A549 (cell line): Measurements from ENCODE around the gene TFAP2E. TPM values are rescaled to one million over a fixed set of nuclear protein-coding genes. Genes with fewer than 3 reads are reported as not detected.

Experiments
- ATAC-seq, 2 experiments: fragments of 200-7000 bp in 1 of 2; fragments of >200 bp in 1 of 2; cut with Nextera tagmentation in 1 of 2; cut with Tn5 transposase in 1 of 2; 3 replicates each; pipeline versions ENCODE4 v1.8.0 to v1.9.1; 2018 to 2020; ENCODE audit warnings: mild to moderate bottlenecking in 1 of 2, moderate library complexity in 1 of 2
- CTCF ChIA-PET: fragments of 300-600 bp; sonication (Branson Sonifier 250); formaldehyde crosslinking; extraction: SDS; loops from one replicate; lab custom pipeline; 2021; ENCODE audit warnings: antibody characterized with exemption, inconsistent platforms; lab: Yijun Ruan, JAX
- POLR2A ChIA-PET: fragments of 350-600 bp; formaldehyde crosslinking; extraction: SDS; loops from one replicate; lab custom pipeline; 2021; ENCODE audit warnings: antibody characterized with exemption, inconsistent platforms; lab: Yijun Ruan, JAX
- DNase-seq, 2 experiments: peaks; one replicate each; pipeline versions ENCODE4 v3.0.0 to v3.0.0-alpha.2; 2011 to 2016; ENCODE audit warnings: low read depth in 1 of 2, low spot score in 1 of 2
- FAIRE-seq: peaks from 2 replicates; lab custom pipeline; 2011; peaks lifted over from hg19 to GRCh38; lab: Jason Lieb, UNC
- H3K27ac ChIP-seq, 2 experiments: fragments of >200 bp; sonication (Bioruptor Twin); formaldehyde crosslinking; 3 replicates each; pipeline ENCODE4 v1.5.1; 2016 to 2017
- H3K4me1 ChIP-seq: fragments of >200 bp; sonication (Bioruptor Twin); formaldehyde crosslinking; 3 replicates; pipeline ENCODE4 v1.6.1; 2016
- H3K4me2 ChIP-seq: fragments of >200 bp; sonication (Bioruptor Twin); formaldehyde crosslinking; 3 replicates; pipeline ENCODE4 v1.6.1; 2016
- H3K4me3 ChIP-seq: fragments of >200 bp; sonication (Bioruptor Twin); formaldehyde crosslinking; 3 replicates; pipeline ENCODE4 v1.5.1; 2016
- H3K9me3 ChIP-seq: fragments of >200 bp; sonication (Bioruptor Twin); formaldehyde crosslinking; 3 replicates; pipeline ENCODE4 v1.6.1; 2016
- CBX2 ChIP-seq: fragments of 200-600 bp; sonication (generic); IDR thresholded peaks from 2 replicates; pipeline ENCODE4 v1.6.1; 2016; ENCODE audit warnings: low read depth, mild to moderate bottlenecking, borderline replicate concordance
- CEBPB ChIP-seq, 2 experiments: fragments of >200 bp in 1 of 2; sonication (Bioruptor Twin) in 1 of 2; formaldehyde crosslinking in 1 of 2; IDR thresholded peaks; 2 replicates each; pipeline ENCODE4 v1.6.1; 2012 to 2016
- CHD2 ChIP-seq: fragments of 150-350 bp; IDR thresholded peaks from 2 replicates; pipeline ENCODE4 v1.6.1; 2014; ENCODE audit warnings: low read length; ENCODE audit not compliant: partially characterized antibody
- EHMT2 ChIP-seq: fragments of 200-600 bp; sonication (generic); IDR thresholded peaks from 2 replicates; pipeline ENCODE4 v1.6.1; 2016; ENCODE audit warnings: antibody characterized with exemption, low read depth, mild to moderate bottlenecking, moderate library complexity
- EP300 ChIP-seq, 2 experiments: fragments of >200 bp; sonication (Bioruptor Twin); formaldehyde crosslinking; IDR thresholded peaks; 2 replicates in 1 of 2; 3 replicates in 1 of 2; pipeline ENCODE4 v1.6.1; 2016 to 2017
- ESRRA ChIP-seq: fragments of 150-350 bp; IDR thresholded peaks from 2 replicates; pipeline ENCODE4 v1.6.1; 2014; ENCODE audit warnings: mild to moderate bottlenecking, low read length, borderline replicate concordance
- FOSB ChIP-seq: fragments of 250-450 bp; sonication (Bioruptor Pico); IDR thresholded peaks from 2 replicates; pipeline ENCODE4 v1.5.0; 2020; ENCODE audit warnings: mild to moderate bottlenecking, moderate library complexity
- HOXA7 ChIP-seq: fragments of 250-450 bp; sonication (Bioruptor Pico); IDR thresholded peaks from 2 replicates; pipeline ENCODE4 v1.5.0; 2020; ENCODE audit warnings: mild to moderate bottlenecking, moderate library complexity
- JUN ChIP-seq, 2 experiments: fragments of >200 bp; sonication (Bioruptor Twin); formaldehyde crosslinking; IDR thresholded peaks; 2 replicates in 1 of 2; 3 replicates in 1 of 2; pipeline ENCODE4 v1.6.1; 2016 to 2017
- KDM5A ChIP-seq: fragments of 200-600 bp; sonication (generic); IDR thresholded peaks from 2 replicates; pipeline ENCODE4 v1.6.1; 2016; ENCODE audit warnings: antibody characterized with exemption, mild to moderate bottlenecking
- MAFK ChIP-seq: fragments of 450-650 bp; IDR thresholded peaks from 2 replicates; pipeline ENCODE4 v1.6.1; 2014; ENCODE audit not compliant: partially characterized antibody
- MAZ ChIP-seq: fragments of 150-350 bp; IDR thresholded peaks from 2 replicates; pipeline ENCODE4 v1.6.1; 2014; ENCODE audit warnings: antibody characterized with exemption, low read depth, low read length, borderline replicate concordance
- NFE2L2 ChIP-seq: fragments of 150-350 bp; conservative IDR thresholded peaks from 2 replicates; pipeline ENCODE4 v1.6.1; 2014; ENCODE audit warnings: low read length
- RAD21 ChIP-seq, 2 experiments: fragments of >200 bp in 1 of 2; sonication (Bioruptor Twin) in 1 of 2; formaldehyde crosslinking in 1 of 2; IDR thresholded peaks in 1 of 2; conservative IDR thresholded peaks in 1 of 2; 2 replicates in 1 of 2; 3 replicates in 1 of 2; pipeline ENCODE4 v1.6.1; 2012 to 2018; ENCODE audit warnings: inconsistent platforms in 1 of 2
- RCOR1 ChIP-seq: fragments of 150-350 bp; IDR thresholded peaks from 2 replicates; pipeline ENCODE4 v1.6.1; 2014; ENCODE audit warnings: antibody characterized with exemption, low read length, low read depth
- RFX5 ChIP-seq: fragments of 450-650 bp; IDR thresholded peaks from 2 replicates; pipeline ENCODE4 v1.7.1; 2014; ENCODE audit warnings: antibody characterized with exemption, mild to moderate bottlenecking, moderate library complexity
- RNF2 ChIP-seq: fragments of 200-600 bp; sonication (generic); IDR thresholded peaks from 2 replicates; pipeline ENCODE4 v1.6.1; 2016; ENCODE audit warnings: low read depth, mild to moderate bottlenecking, antibody characterized with exemption, moderate library complexity, borderline replicate concordance
- SREBF2 ChIP-seq: fragments of 450-650 bp; IDR thresholded peaks from 2 replicates; pipeline ENCODE4 v1.6.1; 2014; ENCODE audit warnings: mild to moderate bottlenecking, moderate library complexity
- TP53 ChIP-seq: fragments of 250-450 bp; sonication (Bioruptor Pico); IDR thresholded peaks from 2 replicates; pipeline ENCODE4 v1.5.0; 2021; ENCODE audit warnings: mild to moderate bottlenecking, moderate library complexity
- ZNF302 ChIP-seq: fragments of 250-450 bp; sonication (Bioruptor Pico); IDR thresholded peaks from 2 replicates; pipeline ENCODE4 v1.9.0; 2021; ENCODE audit warnings: inconsistent platforms, mild to moderate bottlenecking, moderate library complexity
- WGBS: methylation state at CpG from one replicate; pipeline ENCODE4 v1.1.6; 2017; ENCODE audit errors: missing lambda C conversion rate; 5-methylcytosine and 5-hydroxymethylcytosine counted together
- polyA plus RNA-seq, 4 experiments: library from polyadenylated mRNA; depleted of rRNA in 3 of 4; stranded (reverse); fragments of >200 nt; fragmentation: RNase III in 1 of 4; extraction: RNeasy Plus Mini Kit Qiagen cat#74134 plus additional on column Dnase treatment in 1 of 4; gene quantifications; 2 replicates in 3 of 4; 3 replicates in 1 of 4; pipeline ENCODE4 v1.2.3, GENCODE V29; 2011 to 2017
- TF ChIP-seq, protein P1 (sequence below): fragments of >200 bp; sonication (Bioruptor Twin); formaldehyde crosslinking; IDR thresholded peaks from 3 replicates; pipeline ENCODE4 v1.5.1; 2016
- TF ChIP-seq, protein P2 (sequence below): IDR thresholded peaks from 2 replicates; pipeline ENCODE4 v1.6.1; 2012; ENCODE audit warnings: low read depth, borderline replicate concordance
- TF ChIP-seq, protein P3 (sequence below): fragments of >200 bp; sonication (Bioruptor Twin); formaldehyde crosslinking; IDR thresholded peaks from 3 replicates; pipeline ENCODE4 v1.6.1; 2016
- TF ChIP-seq, protein P4 (sequence below): IDR thresholded peaks from 2 replicates; pipeline ENCODE4 v1.6.1; 2012

The TFAP2E gene
- polyA plus RNA-seq, 2 of the 4 experiments (the other 2 are of a cell fraction), result 0.16 to 0.31 TPM

DNA sequence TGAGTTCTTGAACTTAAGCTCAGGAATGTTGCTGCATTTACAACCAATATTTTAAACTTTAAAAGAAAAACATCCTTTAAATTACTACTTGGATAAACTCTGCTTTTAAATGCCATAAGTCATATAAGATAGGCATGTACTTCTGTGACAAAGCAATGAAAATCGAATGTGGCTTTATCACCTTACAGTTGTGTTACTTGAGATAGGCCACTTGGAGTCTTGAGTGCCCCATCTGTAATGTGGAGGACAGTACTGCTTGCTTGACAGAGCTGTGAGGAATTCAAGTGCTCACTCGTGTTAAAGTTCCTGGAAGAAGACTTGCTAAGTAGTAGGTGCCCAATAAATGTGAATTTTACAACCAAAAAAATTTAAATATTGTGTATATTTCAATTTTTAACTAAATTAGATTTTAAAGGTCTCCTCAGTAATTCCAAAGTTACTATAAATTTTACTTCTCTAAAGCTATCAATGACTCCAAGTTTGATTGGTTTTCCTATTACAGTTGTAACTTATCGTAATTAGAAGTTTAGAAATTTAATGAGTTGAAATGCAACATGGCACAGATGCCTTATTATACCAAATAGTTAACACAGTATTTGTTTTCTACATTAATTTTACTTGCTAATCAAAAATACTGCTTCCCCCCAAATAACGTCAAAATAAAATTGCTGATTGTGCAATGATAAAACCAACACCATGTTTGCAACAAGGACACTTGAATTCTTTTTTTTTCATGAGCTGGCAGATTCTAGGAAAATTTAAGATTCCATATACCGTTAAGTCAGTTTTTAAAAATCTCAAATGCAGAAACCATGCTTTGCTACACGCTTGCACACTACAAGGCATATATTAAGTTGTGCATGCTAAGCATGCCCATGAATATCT is 46.4 kb downstream of the TFAP2E start:
- no peak overlapping the region for H3K27ac ChIP-seq
- H3K4me2 ChIP-seq, result no peak overlapping the region
- ChIA-PET CTCF (interaction anchor here (1.1 to 1.7 kb wide), 4 partner anchors 11 to 108 kb away, joined by 3 read pairs; no protein-coding TSS in a partner anchor), POLR2A (no interaction called here)
- no peak for ATAC-seq
- TF ChIP-seq RCOR1, result no peak
- TF ChIP-seq SREBF2, result no peak
- TF ChIP-seq, protein P1, sequence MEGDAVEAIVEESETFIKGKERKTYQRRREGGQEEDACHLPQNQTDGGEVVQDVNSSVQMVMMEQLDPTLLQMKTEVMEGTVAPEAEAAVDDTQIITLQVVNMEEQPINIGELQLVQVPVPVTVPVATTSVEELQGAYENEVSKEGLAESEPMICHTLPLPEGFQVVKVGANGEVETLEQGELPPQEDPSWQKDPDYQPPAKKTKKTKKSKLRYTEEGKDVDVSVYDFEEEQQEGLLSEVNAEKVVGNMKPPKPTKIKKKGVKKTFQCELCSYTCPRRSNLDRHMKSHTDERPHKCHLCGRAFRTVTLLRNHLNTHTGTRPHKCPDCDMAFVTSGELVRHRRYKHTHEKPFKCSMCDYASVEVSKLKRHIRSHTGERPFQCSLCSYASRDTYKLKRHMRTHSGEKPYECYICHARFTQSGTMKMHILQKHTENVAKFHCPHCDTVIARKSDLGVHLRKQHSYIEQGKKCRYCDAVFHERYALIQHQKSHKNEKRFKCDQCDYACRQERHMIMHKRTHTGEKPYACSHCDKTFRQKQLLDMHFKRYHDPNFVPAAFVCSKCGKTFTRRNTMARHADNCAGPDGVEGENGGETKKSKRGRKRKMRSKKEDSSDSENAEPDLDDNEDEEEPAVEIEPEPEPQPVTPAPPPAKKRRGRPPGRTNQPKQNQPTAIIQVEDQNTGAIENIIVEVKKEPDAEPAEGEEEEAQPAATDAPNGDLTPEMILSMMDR, result no peak
- peak; percentile 65 for TF ChIP-seq MAFK
- TF ChIP-seq ESRRA, result no peak
- WGBS, result 93% methylated on average over 6 of the region's 6 CpGs
- no peaks in the 10 kb centered on the region for H3K4me1 ChIP-seq
- no peak for DNase-seq
- no peaks in the 10 kb centered on the region for H3K9me3 ChIP-seq
- no peak overlapping the region for H3K4me3 ChIP-seq
- FAIRE-seq, result no peak

DNA sequence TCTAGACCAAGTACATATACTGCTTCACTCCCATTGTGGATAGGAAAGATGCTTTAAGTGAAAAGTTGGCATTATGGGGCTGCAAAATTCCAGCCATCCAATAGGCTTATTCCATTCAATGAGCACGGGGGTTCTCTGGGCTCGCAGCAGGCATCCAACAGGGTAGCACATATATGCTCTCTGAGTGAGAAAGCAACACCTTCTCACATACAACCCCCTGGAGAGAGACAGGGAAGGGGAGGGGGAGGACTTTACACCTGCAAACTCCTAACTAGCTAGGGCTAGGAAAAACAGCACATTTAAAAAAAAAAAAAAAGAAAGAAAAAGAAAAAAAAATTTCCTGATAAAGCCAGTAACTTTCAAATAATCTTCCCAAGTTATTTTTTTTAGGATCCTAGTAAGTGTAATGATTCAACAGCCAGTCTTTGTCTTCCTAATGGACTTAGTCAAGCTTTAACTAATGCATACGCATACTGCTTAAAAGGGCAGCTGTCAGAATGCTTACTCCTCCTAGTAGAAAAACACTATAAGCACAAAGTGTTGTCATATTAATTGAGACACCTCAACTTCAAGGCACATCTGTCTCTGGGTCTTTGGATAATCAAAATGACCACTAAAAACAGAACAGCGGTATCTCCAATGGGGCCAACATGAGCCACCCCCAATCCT is 49.5 kb downstream of the TFAP2E start:
- H3K4me1 ChIP-seq, result no peaks in the 10 kb centered on the region
- FAIRE-seq (no peak), DNase-seq (no peak), ATAC-seq (no peak)
- no peak overlapping the region for H3K27ac ChIP-seq
- POLR2A ChIA-PET, result no interaction called here
- H3K4me2 ChIP-seq, result no peak overlapping the region
- TF ChIP-seq EHMT2 (no peak), RAD21 (conservative IDR thresholded peaks at IDR 0.05 in 1 of 2, IDR thresholded peaks at IDR 0.05 in 1 of 2) (no peak), CHD2 (no peak), ZNF302 (no peak)
- TF ChIP-seq, protein P2, sequence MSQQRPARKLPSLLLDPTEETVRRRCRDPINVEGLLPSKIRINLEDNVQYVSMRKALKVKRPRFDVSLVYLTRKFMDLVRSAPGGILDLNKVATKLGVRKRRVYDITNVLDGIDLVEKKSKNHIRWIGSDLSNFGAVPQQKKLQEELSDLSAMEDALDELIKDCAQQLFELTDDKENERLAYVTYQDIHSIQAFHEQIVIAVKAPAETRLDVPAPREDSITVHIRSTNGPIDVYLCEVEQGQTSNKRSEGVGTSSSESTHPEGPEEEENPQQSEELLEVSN, result no peak
- TF ChIP-seq, protein P1, result no peak
- TF ChIP-seq, protein P3, sequence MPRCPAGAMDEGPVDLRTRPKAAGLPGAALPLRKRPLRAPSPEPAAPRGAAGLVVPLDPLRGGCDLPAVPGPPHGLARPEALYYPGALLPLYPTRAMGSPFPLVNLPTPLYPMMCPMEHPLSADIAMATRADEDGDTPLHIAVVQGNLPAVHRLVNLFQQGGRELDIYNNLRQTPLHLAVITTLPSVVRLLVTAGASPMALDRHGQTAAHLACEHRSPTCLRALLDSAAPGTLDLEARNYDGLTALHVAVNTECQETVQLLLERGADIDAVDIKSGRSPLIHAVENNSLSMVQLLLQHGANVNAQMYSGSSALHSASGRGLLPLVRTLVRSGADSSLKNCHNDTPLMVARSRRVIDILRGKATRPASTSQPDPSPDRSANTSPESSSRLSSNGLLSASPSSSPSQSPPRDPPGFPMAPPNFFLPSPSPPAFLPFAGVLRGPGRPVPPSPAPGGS, result no peak
- H3K4me3 ChIP-seq, result no peak overlapping the region
- CTCF ChIA-PET, result no interaction called here
- WGBS, result 82% methylated on average over 4 of the region's 4 CpGs
- no peaks in the 10 kb centered on the region for H3K9me3 ChIP-seq

DNA sequence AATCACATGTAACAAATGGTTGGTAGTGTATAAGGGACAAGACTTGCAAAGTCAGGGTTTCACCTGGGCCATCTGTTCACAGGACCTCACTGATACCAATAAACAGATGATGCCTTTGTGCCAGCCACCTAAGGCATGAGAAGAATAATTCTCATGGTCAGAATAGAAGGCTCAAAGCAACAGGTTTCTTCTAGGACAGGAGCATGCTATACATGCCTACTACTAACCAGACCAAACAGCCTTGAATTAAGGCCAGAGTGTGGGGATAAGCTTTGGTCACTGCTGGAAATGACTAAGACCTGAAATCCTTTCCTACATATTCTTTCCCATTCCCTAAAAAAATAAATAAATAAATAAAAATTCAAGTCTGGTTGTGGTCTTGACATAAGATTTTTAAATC is 50.7 kb downstream of the TFAP2E start:
- Histone ChIP-seq H3K9me3 (no peaks in the 10 kb centered on the region), H3K4me3 (no peak overlapping the region), H3K4me1 (no peaks in the 10 kb centered on the region), H3K27ac (no peak overlapping the region)
- CTCF ChIA-PET, result interaction anchor here (1.3 to 1.4 kb wide), 2 partner anchors 92 to 103 kb away, joined by 3 to 4 read pairs; no protein-coding TSS in a partner anchor
- DNase-seq, result no peak
- ATAC-seq, result no peak
- TF ChIP-seq JUN (IDR thresholded peaks at IDR 0.05), result no peak
- TF ChIP-seq TP53 (CRISPR knock-in tag), result no peak
- no peak for TF ChIP-seq NFE2L2
- no peak for TF ChIP-seq KDM5A
- no peak for TF ChIP-seq EHMT2
- no peak for TF ChIP-seq RFX5
- TF ChIP-seq RNF2, result no peak
- no peak for TF ChIP-seq RAD21 (conservative IDR thresholded peaks at IDR 0.05 in 1 of 2, IDR thresholded peaks at IDR 0.05 in 1 of 2)
- no peak for TF ChIP-seq RCOR1
- TF ChIP-seq CEBPB (IDR thresholded peaks at IDR 0.05), result no peak
- no peak for TF ChIP-seq HOXA7 (CRISPR knock-in tag)
- no peak for TF ChIP-seq EP300 (IDR thresholded peaks at IDR 0.05)
- no peak for TF ChIP-seq FOSB (CRISPR knock-in tag)
- TF ChIP-seq, protein P4, sequence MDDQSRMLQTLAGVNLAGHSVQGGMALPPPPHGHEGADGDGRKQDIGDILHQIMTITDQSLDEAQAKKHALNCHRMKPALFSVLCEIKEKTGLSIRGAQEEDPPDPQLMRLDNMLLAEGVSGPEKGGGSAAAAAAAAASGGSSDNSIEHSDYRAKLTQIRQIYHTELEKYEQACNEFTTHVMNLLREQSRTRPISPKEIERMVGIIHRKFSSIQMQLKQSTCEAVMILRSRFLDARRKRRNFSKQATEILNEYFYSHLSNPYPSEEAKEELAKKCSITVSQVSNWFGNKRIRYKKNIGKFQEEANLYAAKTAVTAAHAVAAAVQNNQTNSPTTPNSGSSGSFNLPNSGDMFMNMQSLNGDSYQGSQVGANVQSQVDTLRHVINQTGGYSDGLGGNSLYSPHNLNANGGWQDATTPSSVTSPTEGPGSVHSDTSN, result no peak
- no peak for TF ChIP-seq CBX2
- TF ChIP-seq MAZ, result no peak
- TF ChIP-seq, all 56 proteins: peak for 0
- POLR2A ChIA-PET, result no interaction called here
- no peak overlapping the region for H3K4me2 ChIP-seq
- FAIRE-seq, result no peak
